IPS-20b (cell line): ENCODE data around the gene GATA6.

Experiments used
- H3K27ac ChIP-seq: one replicate; pipeline ENCODE4 v1.5.1; 2013; ENCODE audit warnings: low read length
- H3K27me3 ChIP-seq: 2 replicates; pipeline ENCODE4 v1.6.1; 2013; ENCODE audit warnings: mild to moderate bottlenecking, low read length, inconsistent platforms; ENCODE audit not compliant: insufficient read depth
- H3K36me3 ChIP-seq: 2 replicates; pipeline ENCODE4 v1.6.1; 2013; ENCODE audit warnings: low read depth, mild to moderate bottlenecking, inconsistent platforms, low read length, moderate library complexity; ENCODE audit not compliant: insufficient read depth
- H3K4me1 ChIP-seq: 2 replicates; pipeline ENCODE4 v1.6.1; 2013; ENCODE audit warnings: mild to moderate bottlenecking, control low read depth, inconsistent platforms, low read length, moderate library complexity; ENCODE audit not compliant: insufficient read depth
- H3K4me3 ChIP-seq: 2 replicates; pipeline ENCODE4 v1.5.1; 2013; ENCODE audit warnings: mild to moderate bottlenecking, low read length, inconsistent platforms
- H3K9ac ChIP-seq: 2 replicates; pipeline ENCODE4 v1.6.1; 2013; ENCODE audit warnings: low read depth, mild to moderate bottlenecking, inconsistent platforms, low read length, moderate library complexity
- H3K9me3 ChIP-seq: 2 replicates; pipeline ENCODE4 v1.6.1; 2013; ENCODE audit warnings: mild to moderate bottlenecking, low read depth, low read length, inconsistent platforms; ENCODE audit not compliant: insufficient read depth

GATA6 gene

DNA sequence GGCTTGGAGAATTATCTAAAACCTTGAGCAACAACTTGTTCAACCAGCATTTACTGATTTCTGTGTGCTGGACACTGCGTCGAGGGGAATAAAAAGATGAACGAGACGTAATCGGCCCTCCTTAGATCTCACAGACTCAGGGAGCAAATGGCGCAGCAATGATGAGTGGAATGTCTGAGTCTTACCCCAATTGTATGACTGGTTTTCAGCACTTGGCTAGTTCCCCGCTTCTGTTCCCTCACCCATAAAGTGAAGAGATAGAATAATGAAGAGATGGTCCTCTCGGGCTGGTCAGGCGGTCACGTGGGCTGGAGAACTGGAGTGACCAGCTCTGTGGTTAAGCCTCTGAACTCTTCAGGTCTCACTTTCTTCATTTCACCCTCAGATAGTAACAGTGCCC lies 17.3 kb upstream of the GATA6 start:
- H3K9me3 ChIP-seq: no peaks in the 10 kb centered on the region
- H3K36me3 ChIP-seq: no peaks in the 10 kb centered on the region
- no peaks in the 10 kb centered on the region for H3K27me3 ChIP-seq
- H3K4me1 ChIP-seq: no peaks in the 10 kb centered on the region
- H3K4me3 ChIP-seq: no peak overlapping the region
- H3K9ac ChIP-seq: no peak overlapping the region
- H3K27ac ChIP-seq: no peak overlapping the region

GRCh38 chr18:22153428-22153827 lies 16.0 kb upstream of the GATA6 start:
- Histone ChIP-seq H3K4me1 (no peaks in the 10 kb centered on the region), H3K9me3 (no peaks in the 10 kb centered on the region), H3K27ac (no peak overlapping the region), H3K4me3 (no peak overlapping the region), H3K9ac (no peak overlapping the region), H3K27me3 (no peaks in the 10 kb centered on the region), H3K36me3 (no peaks in the 10 kb centered on the region)

DNA sequence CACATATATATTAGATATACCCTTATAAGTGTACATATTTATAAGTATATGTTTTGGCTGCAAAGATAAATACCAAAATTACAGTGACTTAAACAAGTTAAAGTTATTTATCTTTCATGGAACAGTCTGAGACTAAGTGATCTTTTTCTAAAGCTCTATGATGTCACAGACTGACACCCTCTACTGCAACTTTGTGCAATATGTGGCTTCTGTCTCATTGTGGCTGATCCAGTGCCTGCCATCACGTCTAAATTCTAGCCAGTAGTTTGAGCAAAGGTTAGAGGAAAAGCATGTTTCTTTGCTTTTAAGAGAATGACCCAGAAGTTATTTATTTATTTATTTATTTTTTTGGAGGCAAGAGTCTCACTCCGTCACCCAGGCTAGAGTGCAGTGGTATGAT lies 13.8 kb upstream of the GATA6 start:
- peaks cover 9% of the 10 kb centered on the region for H3K27me3 ChIP-seq

GRCh38 chr18:22159014-22159413 lies 10.4 kb upstream of the GATA6 start:
- Histone ChIP-seq H3K4me3 (no peak overlapping the region), H3K36me3 (no peaks in the 10 kb centered on the region), H3K27me3 (peaks cover 43% of the 10 kb centered on the region), H3K9me3 (no peaks in the 10 kb centered on the region), H3K27ac (no peak overlapping the region), H3K9ac (no peak overlapping the region), H3K4me1 (no peaks in the 10 kb centered on the region)

More for the DNA sequence above, 13.8 kb upstream of the GATA6 start:
- no peak overlapping the region for H3K4me3 ChIP-seq
- H3K9me3 ChIP-seq: no peaks in the 10 kb centered on the region
- H3K9ac ChIP-seq: no peak overlapping the region
- no peak overlapping the region for H3K27ac ChIP-seq
- no peaks in the 10 kb centered on the region for H3K36me3 ChIP-seq
- H3K4me1 ChIP-seq: no peaks in the 10 kb centered on the region

DNA sequence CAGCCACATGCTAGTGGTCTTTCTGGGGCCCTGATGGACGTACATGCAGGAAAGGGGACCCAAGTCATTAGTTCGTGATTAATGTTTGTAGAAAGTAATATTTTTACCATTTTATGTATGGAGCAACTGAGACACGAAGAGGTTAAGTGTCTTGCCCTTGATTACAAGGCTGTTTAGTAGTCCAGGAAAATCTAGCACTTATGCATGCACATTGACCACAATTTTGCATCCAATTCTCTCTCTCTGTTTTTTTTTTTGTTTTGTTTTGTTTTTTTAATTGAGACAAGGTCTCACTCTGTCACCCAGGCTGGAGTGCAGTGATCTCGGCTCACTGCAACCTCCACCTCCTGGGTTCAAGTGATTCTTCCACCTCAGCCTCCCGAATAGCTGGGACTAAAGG lies 8.3 kb upstream of the GATA6 start:
- Histone ChIP-seq H3K9ac (no peak overlapping the region), H3K36me3 (no peaks in the 10 kb centered on the region), H3K4me1 (no peaks in the 10 kb centered on the region; the same call in 1 of the 2 replicates), H3K27ac (no peak overlapping the region), H3K27me3 (peaks cover 64% of the 10 kb centered on the region), H3K4me3 (no peak overlapping the region), H3K9me3 (no peaks in the 10 kb centered on the region)

DNA sequence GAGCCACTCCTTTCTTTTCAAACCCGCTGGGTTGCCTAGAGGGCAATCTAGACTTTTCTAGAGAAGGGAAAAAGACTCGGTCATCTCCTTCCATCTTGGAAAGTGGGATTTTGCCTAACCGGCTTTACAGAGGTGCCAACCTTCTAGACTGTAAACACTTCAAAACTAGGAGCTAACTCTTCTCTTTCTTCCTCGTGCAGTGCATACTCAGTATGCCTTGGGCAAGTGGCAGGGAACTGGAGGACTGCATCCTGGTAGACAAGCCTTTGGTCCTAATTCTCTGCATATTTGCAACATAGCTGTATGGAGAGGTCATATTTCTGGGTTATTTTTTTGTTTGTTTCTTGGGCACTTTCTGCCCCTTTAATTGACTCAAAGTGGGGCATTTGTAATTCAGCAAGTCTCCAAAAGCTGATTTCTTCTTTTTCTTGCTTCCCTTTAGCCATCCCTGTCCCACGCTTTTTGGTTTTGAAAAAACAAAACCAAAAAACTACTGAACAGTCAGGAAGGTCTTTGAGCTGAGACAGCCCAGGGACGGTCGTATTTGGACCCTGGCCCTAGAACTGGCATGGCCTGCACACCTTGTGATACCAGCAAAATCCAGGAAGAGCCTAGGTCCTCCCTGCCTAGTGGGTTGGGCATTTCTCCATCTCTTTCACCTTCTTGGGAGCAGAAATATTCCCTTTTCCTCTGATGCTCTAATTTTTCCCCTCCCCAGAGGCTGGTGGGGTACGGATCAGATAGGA lies 5.8 kb upstream of the GATA6 start:
- H3K4me1 ChIP-seq: peaks cover 4% of the 10 kb centered on the region; the same call in 1 of the 2 replicates
- H3K36me3 ChIP-seq: no peaks in the 10 kb centered on the region
- H3K9ac ChIP-seq: no peak overlapping the region
- H3K27ac ChIP-seq: no peak overlapping the region
- H3K4me3 ChIP-seq: no peak overlapping the region
- no peaks in the 10 kb centered on the region for H3K9me3 ChIP-seq
- peaks cover 89% of the 10 kb centered on the region for H3K27me3 ChIP-seq

DNA sequence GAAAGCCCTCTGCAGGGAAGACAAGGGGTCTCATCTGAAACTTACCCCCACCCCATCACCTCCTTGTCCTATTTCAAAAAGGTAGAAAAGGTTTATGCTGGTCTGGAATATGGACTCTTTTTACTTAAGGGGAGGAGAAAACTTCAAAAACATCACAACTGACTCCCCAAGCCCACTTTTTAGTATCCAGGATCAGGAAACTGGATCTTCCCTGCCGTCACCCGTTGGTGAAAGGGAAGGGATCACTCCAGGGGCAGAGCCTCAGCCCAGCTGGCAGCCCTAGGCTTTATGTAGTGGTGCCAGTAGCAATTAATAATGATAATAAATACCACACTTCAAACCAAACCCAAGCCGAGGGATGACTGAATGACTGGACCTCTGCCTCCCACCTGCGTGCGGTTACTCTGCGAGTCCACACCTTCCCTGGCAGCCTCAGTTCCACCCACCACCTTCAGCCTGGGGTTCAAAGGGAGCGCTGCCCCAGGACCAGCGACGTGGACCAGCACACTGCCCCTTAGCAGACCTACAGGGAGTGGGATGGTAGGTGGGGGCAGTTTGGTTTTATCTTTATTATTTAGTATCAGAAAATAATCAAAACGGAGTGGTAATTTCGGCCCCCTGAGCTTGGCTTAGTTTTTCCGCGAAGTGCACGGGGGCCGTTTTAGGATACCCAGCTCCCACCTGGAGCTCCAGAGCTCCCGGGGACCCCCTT lies 4.9 kb upstream of the GATA6 start:
- Histone ChIP-seq H3K27ac (no peak overlapping the region), H3K36me3 (no peaks in the 10 kb centered on the region), H3K9ac (no peak overlapping the region), H3K9me3 (no peaks in the 10 kb centered on the region), H3K4me3 (peak overlapping the region; percentile 61; the same call in 1 of the 2 replicates), H3K27me3 (peaks cover 98% of the 10 kb centered on the region), H3K4me1 (peaks cover 4% of the 10 kb centered on the region; the same call in 1 of the 2 replicates)

- H3K4me1 ChIP-seq: peaks cover 4% of the 10 kb centered on the region; the same call in 1 of the 2 replicates
- no peak overlapping the region for H3K9ac ChIP-seq
- H3K9me3 ChIP-seq: no peaks in the 10 kb centered on the region
- peak overlapping the region; percentile 61 for H3K4me3 ChIP-seq
- no peaks in the 10 kb centered on the region for H3K36me3 ChIP-seq
- H3K27me3 ChIP-seq: peaks cover 100% of the 10 kb centered on the region
- H3K27ac ChIP-seq: no peak overlapping the region
Observed at GRCh38 chr18:22165049-22165602, 4.3 kb upstream of the GATA6 start.

GRCh38 chr18:22165603-22166068 lies 3.8 kb upstream of the GATA6 start:
- H3K27me3 ChIP-seq: peaks cover 100% of the 10 kb centered on the region
- H3K9me3 ChIP-seq: no peaks in the 10 kb centered on the region
- peaks cover 4% of the 10 kb centered on the region; the same call in 1 of the 2 replicates for H3K4me1 ChIP-seq
- H3K36me3 ChIP-seq: no peaks in the 10 kb centered on the region
- no peak overlapping the region for H3K27ac ChIP-seq
- H3K4me3 ChIP-seq: peak overlapping the region; percentile 23; the same call in 1 of the 2 replicates
- H3K9ac ChIP-seq: no peak overlapping the region

DNA sequence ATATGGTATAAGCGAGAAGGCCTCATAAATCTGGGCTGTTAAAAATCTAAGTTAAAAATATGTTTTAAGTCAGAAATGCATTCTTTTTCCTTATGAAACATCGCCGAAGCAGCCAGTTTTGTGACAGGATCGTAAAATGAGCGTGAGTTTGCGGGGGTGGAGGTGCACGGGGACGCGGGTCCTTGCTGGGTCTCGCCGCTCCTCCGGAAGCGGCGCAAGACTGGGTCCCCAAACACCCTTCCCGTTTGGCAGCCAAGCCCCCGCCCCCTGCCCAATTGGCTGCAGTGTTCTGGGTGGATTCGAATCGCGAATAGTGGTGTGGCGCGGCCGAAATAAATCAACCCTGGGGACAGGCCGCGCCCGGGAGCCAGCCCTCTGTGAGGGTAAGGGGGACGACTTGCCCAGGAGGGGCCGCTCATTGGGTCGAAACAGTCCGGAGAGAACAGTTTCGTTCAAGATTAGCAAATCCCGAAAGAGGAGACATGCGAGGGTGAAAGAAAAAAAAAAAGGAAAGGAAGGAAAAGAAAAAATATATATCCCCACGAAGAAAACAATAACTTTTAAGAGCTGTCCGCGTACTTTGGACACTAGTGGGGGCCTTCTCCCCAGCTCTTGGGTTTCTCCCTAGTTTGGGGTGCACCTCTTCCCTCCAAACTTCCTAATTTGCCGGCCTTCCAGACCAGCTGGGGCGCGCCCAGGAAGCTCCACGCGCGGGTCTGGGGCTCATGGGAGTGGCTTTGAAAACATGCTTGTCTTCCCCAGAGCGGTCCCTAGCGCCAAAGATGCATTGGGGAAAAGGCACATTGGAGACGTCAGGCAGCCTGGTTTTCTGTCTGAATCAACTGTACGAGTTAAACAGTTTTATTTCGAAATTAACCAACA lies 3.1 kb upstream of the GATA6 start:
- H3K9ac ChIP-seq: no peak overlapping the region
- H3K27me3 ChIP-seq: peaks cover 100% of the 10 kb centered on the region
- no peaks in the 10 kb centered on the region for H3K36me3 ChIP-seq
- peaks cover 4% of the 10 kb centered on the region; the same call in 1 of the 2 replicates for H3K4me1 ChIP-seq
- H3K4me3 ChIP-seq: peak overlapping the region; percentile 23; the same call in 1 of the 2 replicates
- H3K9me3 ChIP-seq: no peaks in the 10 kb centered on the region
- H3K27ac ChIP-seq: no peak overlapping the region

- H3K4me1 ChIP-seq: peaks cover 4% of the 10 kb centered on the region; the same call in 1 of the 2 replicates
- peaks cover under 1% of the 10 kb centered on the region; the same call in 1 of the 2 replicates for H3K9me3 ChIP-seq
- peaks cover 100% of the 10 kb centered on the region for H3K27me3 ChIP-seq
- H3K36me3 ChIP-seq: no peaks in the 10 kb centered on the region
- H3K27ac ChIP-seq: no peak overlapping the region
- H3K9ac ChIP-seq: no peak overlapping the region
- peak overlapping the region; percentile 58 for H3K4me3 ChIP-seq
Observed at GRCh38 chr18:22167091-22167470, 2.3 kb upstream of the GATA6 start.
